SK-N-MC (cell line): ENCODE data around the gene CARS1.

Experiments used
- EZH2 ChIP-seq: fragments of 200-600 bp; sonication (generic); IDR thresholded peaks from one replicate; pipeline ENCODE4 v1.6.1; 2017; ENCODE audit warnings: antibody characterized with exemption
- FOXP2 ChIP-seq: optimal IDR thresholded peaks from 2 replicates; pipeline ENCODE3; 2011; ENCODE audit warnings: mild to moderate bottlenecking, moderate library complexity; ENCODE audit not compliant: insufficient read depth; ENCODE audit errors: extremely low read length, control extremely low read depth
- POLR2AphosphoS5 ChIP-seq: IDR thresholded peaks from 2 replicates; pipeline ENCODE4 v1.6.1; 2012; ENCODE audit warnings: mild to moderate bottlenecking, low read depth, low read length, borderline replicate concordance

DNA sequence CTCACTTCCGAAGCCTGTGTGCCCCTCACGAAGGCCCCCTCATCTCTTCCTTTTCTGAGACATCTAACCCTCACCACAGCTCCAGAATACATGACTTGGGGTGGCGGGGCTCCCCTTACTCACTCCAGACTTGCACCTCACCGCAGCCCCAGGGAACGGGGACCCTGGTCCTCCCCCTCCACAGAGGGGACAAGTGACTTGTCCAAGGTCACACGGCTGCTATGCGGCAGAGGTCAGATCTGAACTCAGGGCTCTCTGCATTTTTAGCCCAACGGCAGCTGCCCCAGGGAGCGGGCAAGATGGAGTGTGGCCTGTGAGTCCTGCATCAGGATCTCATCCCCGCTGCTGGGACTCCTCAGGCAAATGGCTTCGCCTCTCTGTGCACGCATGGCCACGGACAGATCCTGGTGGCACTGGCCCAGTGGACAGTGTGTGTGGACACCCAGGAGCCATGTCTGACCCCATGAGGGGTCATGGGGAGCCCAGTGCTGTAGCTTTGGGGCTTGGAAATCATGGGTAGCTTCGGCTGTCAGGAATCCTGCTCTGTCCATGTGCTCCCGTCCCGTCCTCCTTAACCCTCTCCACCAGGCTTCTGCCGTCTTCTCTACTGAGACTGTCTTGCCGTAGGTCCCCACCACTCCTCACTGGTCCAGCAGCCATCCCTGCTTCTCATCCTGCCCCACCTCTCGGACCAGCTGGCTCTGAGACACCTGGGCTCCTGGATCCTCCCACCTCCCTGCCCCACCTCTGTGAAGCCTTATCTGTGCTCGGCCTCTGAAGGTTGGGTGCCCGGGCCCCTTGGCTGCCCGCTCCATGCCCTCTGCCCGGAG, 48.0 kb upstream of the CARS1 start:
- TF ChIP-seq EZH2, result no peak
- no peak for TF ChIP-seq POLR2AphosphoS5
- no peak for TF ChIP-seq FOXP2
